Measurements from ENCODE around the gene RALGAPB. TPM values are rescaled to one million over a fixed set of nuclear protein-coding genes. Genes with fewer than 3 reads are reported as not detected.

The RALGAPB gene
- total RNA-seq, 2 donors from 2014 or later = 50.2 to 51.5 TPM

GRCh38 chr20:38581013-38581412 lies 108.4 kb downstream of the RALGAPB start, which contains the start of gene ADIG:
ADIG (plus strand) TSS chr20:38581197; CDS start chr20:38581251, 54 bp downstream.
- Histone ChIP-seq H3K36me3 (peaks cover 2% of the 10 kb centered on the region), H3K9me3 (no peaks in the 10 kb centered on the region), H3K27ac (no peak within 1 kb of the TSS), H3K27me3 (replicated peaks; ENCODE audit: insufficient read depth) (no peaks in the 10 kb centered on the region), H3K4me3 (no peak within 1 kb of the TSS), H3K4me1 (ENCODE audit: control insufficient read depth in 1 of 2, low read depth in 2 of 2) (peaks cover 0 to 9% of the 10 kb centered on the region in 2 donors)
- ATAC-seq (ENCODE audit: insufficient number of reproducible peaks, low FRiP score, low read depth) (no peak), DNase-seq (ENCODE audit: low spot score) (no peak)
- TF ChIP-seq CTCF (IDR thresholded peaks at IDR 0.05) = no peak

GRCh38 chr20:38581830-38582358 lies 109.3 kb downstream of the RALGAPB start:
- no peak overlapping the region for H3K4me3 ChIP-seq
- ATAC-seq (ENCODE audit: insufficient number of reproducible peaks, low FRiP score, low read depth) = no peak
- no peaks in the 10 kb centered on the region for H3K9me3 ChIP-seq
- no peak for DNase-seq (ENCODE audit: low spot score)
- TF ChIP-seq CTCF (IDR thresholded peaks at IDR 0.05) = no peak
- H3K36me3 ChIP-seq = no peaks in the 10 kb centered on the region
- H3K27me3 ChIP-seq (replicated peaks; ENCODE audit: insufficient read depth) = no peaks in the 10 kb centered on the region
- peaks cover 0 to 9% of the 10 kb centered on the region in 2 donors for H3K4me1 ChIP-seq (ENCODE audit: control insufficient read depth in 1 of 2, low read depth in 2 of 2)
- no peak overlapping the region for H3K27ac ChIP-seq

- TF ChIP-seq CTCF (IDR thresholded peaks at IDR 0.05) = no peak
- DNase-seq (ENCODE audit: low spot score) (no peak), ATAC-seq (ENCODE audit: insufficient number of reproducible peaks, low FRiP score, low read depth) (no peak)
- Histone ChIP-seq H3K27ac (no peak overlapping the region), H3K4me1 (ENCODE audit: control insufficient read depth in 1 of 2, low read depth in 2 of 2) (peaks cover 0 to 9% of the 10 kb centered on the region in 2 donors), H3K9me3 (no peaks in the 10 kb centered on the region), H3K4me3 (no peak overlapping the region), H3K27me3 (replicated peaks; ENCODE audit: insufficient read depth) (no peaks in the 10 kb centered on the region), H3K36me3 (no peaks in the 10 kb centered on the region)
These were observed 110.7 kb downstream of the RALGAPB start for GRCh38 chr20:38583306-38583705.

GRCh38 chr20:38584099-38584763 lies 111.6 kb downstream of the RALGAPB start:
- DNase-seq (ENCODE audit: low spot score) (no peak), ATAC-seq (ENCODE audit: insufficient number of reproducible peaks, low FRiP score, low read depth) (no peak)
- Histone ChIP-seq H3K27ac (no peak overlapping the region), H3K9me3 (no peaks in the 10 kb centered on the region), H3K27me3 (replicated peaks; ENCODE audit: insufficient read depth) (no peaks in the 10 kb centered on the region), H3K4me3 (no peak overlapping the region), H3K4me1 (ENCODE audit: control insufficient read depth in 1 of 2, low read depth in 2 of 2) (peaks cover 0 to 9% of the 10 kb centered on the region in 2 donors), H3K36me3 (no peaks in the 10 kb centered on the region)
- no peak for TF ChIP-seq CTCF (IDR thresholded peaks at IDR 0.05)

GRCh38 chr20:38585404-38586180 lies 112.9 kb downstream of the RALGAPB start:
- H3K4me3 ChIP-seq = no peak overlapping the region
- H3K27me3 ChIP-seq (replicated peaks; ENCODE audit: insufficient read depth) = no peaks in the 10 kb centered on the region
- TF ChIP-seq CTCF (IDR thresholded peaks at IDR 0.05) = no peak
- no peaks in the 10 kb centered on the region for H3K9me3 ChIP-seq
- H3K36me3 ChIP-seq = no peaks in the 10 kb centered on the region
- DNase-seq (ENCODE audit: low spot score) = no peak
- ATAC-seq (ENCODE audit: insufficient number of reproducible peaks, low FRiP score, low read depth) = no peak
- H3K27ac ChIP-seq = no peak overlapping the region
- H3K4me1 ChIP-seq (ENCODE audit: control insufficient read depth in 1 of 2, low read depth in 2 of 2) = peaks cover 0 to 7% of the 10 kb centered on the region in 2 donors
